K562 (cell line): ENCODE data around the gene ADRB2. TPM values are rescaled to one million over a fixed set of nuclear protein-coding genes. Genes with fewer than 3 reads are reported as not detected.

Experiments
- ATAC-seq: fragments of 200-7000 bp; cut with Tn5 transposase; 3 replicates; pipeline ENCODE4 v1.9.1; 2020; ENCODE audit warnings: moderate library complexity
- BruUV-seq: library from RNA; stranded (reverse); fragments of 400-500 nt; replicated peaks from 2 replicates; lab custom pipeline; 2021; lab: Mats Ljungman, UMichigan
- CTCF ChIA-PET: fragments of 300-600 bp; formaldehyde crosslinking; extraction: SDS; loops from one replicate; lab custom pipeline; 2021; ENCODE audit warnings: low intra/inter-chr PET ratio; lab: Yijun Ruan, JAX
- POLR2A ChIA-PET: fragments of 300-600, 350-650 bp; sonication (Branson Sonifier 250); formaldehyde crosslinking; extraction: SDS; loops from one replicate; lab custom pipeline; 2021; ENCODE audit warnings: antibody characterized with exemption, inconsistent platforms; lab: Yijun Ruan, JAX
- DNase-seq, 4 experiments: peaks; one replicate each; pipeline versions ENCODE4 v3.0.0 to v3.0.0-alpha.2; 2011 to 2018; ENCODE audit warnings: low spot score in 3 of 4, mixed read lengths in 3 of 4; ENCODE audit errors: extremely low read depth in 1 of 4
- FAIRE-seq: peaks from 2 replicates; lab custom pipeline; 2011; peaks lifted over from hg19 to GRCh38; lab: Jason Lieb, UNC
- H2AFZ ChIP-seq: 2 replicates; pipeline ENCODE4 v1.6.0; 2011; ENCODE audit warnings: low read depth, low read length, control low read depth, inconsistent platforms
- H3K27ac ChIP-seq: fragments of 200-600 bp; 3 replicates; pipeline ENCODE4 v1.8.0; 2011; ENCODE audit warnings: low read depth, mild to moderate bottlenecking, control low read depth, inconsistent platforms, low read length, moderate library complexity, mixed read lengths; ENCODE audit errors: extremely low read depth
- H3K27me3 ChIP-seq, 2 experiments: fragments of 300-600 bp in 1 of 2; 2 replicates in 1 of 2; 3 replicates in 1 of 2; pipeline versions ENCODE4 v1.6.0 to v1.8.0; 2011; ENCODE audit warnings: inconsistent platforms in 2 of 2, low read length in 2 of 2, mild to moderate bottlenecking in 1 of 2, mixed read lengths in 1 of 2, moderate library complexity in 1 of 2; ENCODE audit not compliant: control insufficient read depth in 2 of 2, insufficient read depth in 2 of 2
- H3K36me3 ChIP-seq: fragments of 300-600 bp; 3 replicates; pipeline ENCODE4 v1.8.0; 2011; ENCODE audit warnings: mild to moderate bottlenecking, low read length, inconsistent platforms; ENCODE audit not compliant: control insufficient read depth, insufficient read depth
- H3K4me1 ChIP-seq, 2 experiments: fragments of 200-600 bp in 1 of 2; replicated peaks in 1 of 2; 2 replicates in 1 of 2; 3 replicates in 1 of 2; pipeline versions ENCODE4 v1.5.1 to v1.8.0; 2011; ENCODE audit warnings: inconsistent platforms in 2 of 2, low read length in 2 of 2, mild to moderate bottlenecking in 1 of 2, mixed read lengths in 1 of 2, moderate library complexity in 1 of 2; ENCODE audit not compliant: control insufficient read depth in 2 of 2, insufficient read depth in 2 of 2
- H3K4me2 ChIP-seq: 2 replicates; pipeline ENCODE4 v1.6.1; 2011; ENCODE audit warnings: low read length, control low read depth, inconsistent platforms, mixed read lengths; ENCODE audit not compliant: insufficient read depth
- H3K4me3 ChIP-seq: fragments of 200-600 bp; sonication (generic), shearing (Covaris generic); 2 replicates; pipeline ENCODE4 v1.5.1; 2016; ENCODE audit warnings: control low read depth, inconsistent platforms
- H3K79me2 ChIP-seq: fragments of 200-600 bp; 3 replicates; pipeline ENCODE4 v1.8.0; 2011; ENCODE audit warnings: low read length, inconsistent platforms; ENCODE audit not compliant: control insufficient read depth, insufficient read depth
- H3K9ac ChIP-seq, 2 experiments: 2 replicates each; pipeline versions ENCODE4 v1.6.0 to v1.6.1; 2011; ENCODE audit warnings: low read depth in 2 of 2, low read length in 2 of 2, control low read depth in 1 of 2, inconsistent platforms in 1 of 2, mild to moderate bottlenecking in 1 of 2, mixed read lengths in 1 of 2; ENCODE audit not compliant: insufficient read depth in 1 of 2
- H3K9me1 ChIP-seq: one replicate; pipeline ENCODE4 v1.6.0; 2011; ENCODE audit warnings: inconsistent platforms, mild to moderate bottlenecking, low read length, moderate library complexity; ENCODE audit not compliant: control insufficient read depth, insufficient read depth
- H3K9me3 ChIP-seq: replicated peaks from 2 replicates; pipeline ENCODE4 v1.5.1; 2011; ENCODE audit warnings: low read depth, low read length, inconsistent platforms; ENCODE audit not compliant: control insufficient read depth, insufficient read depth
- H4K20me1 ChIP-seq: replicated peaks from 2 replicates; pipeline ENCODE4 v1.6.1; 2011; ENCODE audit warnings: low read length, inconsistent platforms, mixed read lengths; ENCODE audit not compliant: control insufficient read depth, insufficient read depth
- IRF9 ChIP-seq: fragments of 450-650 bp; IDR thresholded peaks from 2 replicates; pipeline ENCODE4 v1.6.1; 2016; ENCODE audit warnings: missing biosample characterization, missing genetic modification characterization
- MXD1 ChIP-seq: fragments of 250-450 bp; sonication (Bioruptor Pico); IDR thresholded peaks from 2 replicates; pipeline ENCODE4 v1.8.0; 2021; ENCODE audit warnings: borderline replicate concordance, mild to moderate bottlenecking, moderate library complexity; ENCODE audit not compliant: poor library complexity, severe bottlenecking
- RBM17 ChIP-seq: fragments of 200-400 bp; formaldehyde crosslinking; IDR thresholded peaks from 2 replicates; pipeline ENCODE4 v1.6.1; 2017; ENCODE audit warnings: low read depth, mild to moderate bottlenecking, low read length, borderline replicate concordance
- RCOR1 ChIP-seq, 2 experiments: IDR thresholded peaks; 2 replicates each; pipeline ENCODE4 v1.6.1; 2012; ENCODE audit warnings: low read depth in 2 of 2, low read length in 2 of 2, borderline replicate concordance in 1 of 2, improper control_type of control experiment in 1 of 2
- SFPQ ChIP-seq: fragments of 200-400 bp; formaldehyde crosslinking; IDR thresholded peaks from 2 replicates; pipeline ENCODE4 v1.6.1; 2017; ENCODE audit warnings: mild to moderate bottlenecking, low read depth, low read length, moderate library complexity
- SMARCA4 ChIP-seq: fragments of 450-650 bp; IDR thresholded peaks from 2 replicates; pipeline ENCODE4 v1.6.1; 2016
- WHSC1 ChIP-seq: IDR thresholded peaks from one replicate; pipeline ENCODE4 v1.6.1; 2012; ENCODE audit warnings: low read length, control low read depth, inconsistent platforms
- WGBS: fragments of 100-300 bp; shearing (Covaris generic); methylation state at CpG from one replicate; pipeline ENCODE4 v1.1.6; 2016; ENCODE audit warnings: low coverage, mixed read lengths; ENCODE audit not compliant: insufficient coverage; ENCODE audit errors: missing lambda C conversion rate; 5-methylcytosine and 5-hydroxymethylcytosine counted together
- in situ Hi-C: fragments of 300-500 bp; cut with MboI; formaldehyde crosslinking; loops from 4 replicates; pipeline ENCODE4 v1.15.0; 2018; ENCODE audit warnings: inconsistent platforms, mixed read lengths
- intact Hi-C: fragments of 100-400 bp; cut with micrococcal nuclease; formaldehyde crosslinking; loops from 2 replicates; pipeline ENCODE4 v1.14.2; 2022
- polyA plus RNA-seq, 8 experiments: library from polyadenylated mRNA; depleted of rRNA in 4 of 8; stranded (reverse) in 5 of 8; unstranded in 3 of 8; fragments of >200 nt; fragmentation: Nextera tagmentation in 2 of 8; fragmentation: Illumina TruSeq in 1 of 8; extraction: Ambion mirVana in 2 of 8; extraction: Trizol in 1 of 8; gene quantifications; 2 replicates each; pipeline versions ENCODE4 v1.2.1 to v1.2.3, GENCODE V29; 2011 to 2014; ENCODE audit warnings: inconsistent platforms in 1 of 8, missing spikeins in 1 of 8
- total RNA-seq, 7 experiments: library from RNA; depleted of rRNA in 6 of 7; stranded (reverse); fragments of >200 nt in 6 of 7; fragmentation: Illumina TruSeq in 2 of 7; extraction: Trizol in 2 of 7; gene quantifications; 2 replicates each; pipeline versions ENCODE4 v1.2.1 to v1.2.3, GENCODE V29; 2011 to 2021; ENCODE audit warnings: low replicate concordance in 1 of 7
- TF ChIP-seq, protein P1 (sequence below), 2 experiments: fragments of 450-650 bp in 1 of 2; sonication (generic) in 1 of 2; formaldehyde crosslinking in 1 of 2; IDR thresholded peaks in 1 of 2; conservative IDR thresholded peaks in 1 of 2; 2 replicates each; pipeline versions ENCODE4 v1.6.1 to v1.8.1; 2016 to 2023; ENCODE audit warnings: mild to moderate bottlenecking in 2 of 2, moderate library complexity in 2 of 2, inconsistent platforms in 1 of 2, missing genetic modification reagents in 1 of 2
- TF ChIP-seq, protein P2 (sequence below): conservative IDR thresholded peaks from 2 replicates; pipeline ENCODE4 v1.6.1; 2011; ENCODE audit warnings: low read depth, mild to moderate bottlenecking, low read length; ENCODE audit not compliant: control insufficient read depth

ADRB2 gene
- total and polyA plus RNA-seq, 9 of the 15 experiments (the other 6 are each of a cell fraction or from before 2014, with no cell fraction given): 0.01 to 0.18 (median 0.04) TPM; not detected in 2

GRCh38 chr5:148805326-148806290 lies 20.8 kb upstream of the ADRB2 start:
- Histone ChIP-seq H3K9ac (peak overlapping the region in 1 of 2 experiments; percentile 27; a peak in 2 of 4 replicates), H3K36me3 (no peaks in the 10 kb centered on the region), H2AFZ (peak overlapping the region; percentile 54), H4K20me1 (no peaks in the 10 kb centered on the region), H3K4me3 (no peak overlapping the region), H3K79me2 (no peaks in the 10 kb centered on the region), H3K4me1 (peaks cover 25 to 65% of the 10 kb centered on the region in 2 experiments), H3K9me1 (no peaks in the 10 kb centered on the region), H3K4me2 (peak overlapping the region; percentile 29), H3K27me3 (no peaks in the 10 kb centered on the region), H3K27ac (peak overlapping the region; percentile 67), H3K9me3 (no peaks in the 10 kb centered on the region)
- BruUV-seq: no TSS peak
- intact Hi-C loops: loop anchor here (5.0 kb wide), 1 partner anchor 58 kb away; no protein-coding TSS in a partner anchor
- DNase-seq: peak; percentile 45 to 71 (median 54)
- ChIA-PET POLR2A (interaction anchor here (0.6 to 1.4 kb wide), 6 partner anchors 14 to 746 kb away, joined by 3 to 5 read pairs (median 4); partner anchors contain the start of genes ADRB2 and CSNK1A1), CTCF (interaction anchor here (0.7 kb wide), 1 partner anchor 71 kb away, joined by 3 read pairs; no protein-coding TSS in a partner anchor)
- ATAC-seq: peak; percentile 59
- whole genome bisulfite sequencing: 19% methylated on average over 7 of the region's 7 CpGs
- peak; percentile 78 for FAIRE-seq
- in situ Hi-C loops: no loop called here
- TF ChIP-seq SFPQ (no peak), WHSC1 (no peak), RCOR1 (IDR thresholded peaks at IDR 0.05; ENCODE audit: borderline replicate concordance in 1 of 2, low read depth in 2 of 2, low read length in 2 of 2) (0 out of 4 replicates have a peak, but pooled peaks of 1 of the 2 experiments have one; percentile 25), RBM17 (no peak), MXD1 (CRISPR knock-in tag) (no peak), SMARCA4 (0 out of 2 replicates have a peak, but pooled peaks have one; percentile 36), IRF9 (tag) (0 out of 2 replicates have a peak, but pooled peaks have one; percentile 24)
- TF ChIP-seq, protein P1, sequence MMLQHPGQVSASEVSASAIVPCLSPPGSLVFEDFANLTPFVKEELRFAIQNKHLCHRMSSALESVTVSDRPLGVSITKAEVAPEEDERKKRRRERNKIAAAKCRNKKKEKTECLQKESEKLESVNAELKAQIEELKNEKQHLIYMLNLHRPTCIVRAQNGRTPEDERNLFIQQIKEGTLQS (IDR thresholded peaks at IDR 0.05): peak; percentile 87
- TF ChIP-seq, protein P1 (CRISPR knock-in tag; conservative IDR thresholded peaks at IDR 0.05): no peak; the same call in 1 of the 2 replicates
- TF ChIP-seq, protein P2, sequence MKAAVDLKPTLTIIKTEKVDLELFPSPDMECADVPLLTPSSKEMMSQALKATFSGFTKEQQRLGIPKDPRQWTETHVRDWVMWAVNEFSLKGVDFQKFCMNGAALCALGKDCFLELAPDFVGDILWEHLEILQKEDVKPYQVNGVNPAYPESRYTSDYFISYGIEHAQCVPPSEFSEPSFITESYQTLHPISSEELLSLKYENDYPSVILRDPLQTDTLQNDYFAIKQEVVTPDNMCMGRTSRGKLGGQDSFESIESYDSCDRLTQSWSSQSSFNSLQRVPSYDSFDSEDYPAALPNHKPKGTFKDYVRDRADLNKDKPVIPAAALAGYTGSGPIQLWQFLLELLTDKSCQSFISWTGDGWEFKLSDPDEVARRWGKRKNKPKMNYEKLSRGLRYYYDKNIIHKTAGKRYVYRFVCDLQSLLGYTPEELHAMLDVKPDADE: no peak
